Measurements from ENCODE around the gene FIP1L1.

DNA sequence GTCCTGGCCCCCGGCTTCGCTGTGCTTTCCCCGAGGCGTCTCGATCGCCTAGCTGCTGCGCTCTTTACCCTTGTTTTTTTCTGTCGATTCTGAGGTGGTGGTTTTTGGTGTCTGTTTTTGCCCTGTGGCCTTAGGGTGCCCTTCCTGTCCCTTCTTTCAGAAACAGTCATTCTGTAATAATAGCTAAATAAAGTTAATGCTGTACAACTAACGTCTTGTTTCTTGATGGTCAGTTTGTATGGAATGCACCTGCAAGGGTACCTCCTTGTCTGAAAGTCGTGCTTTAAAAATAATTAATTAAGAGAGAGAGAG is 686 bp downstream of the FIP1L1 start:
- TF ChIP-seq, protein P1, sequence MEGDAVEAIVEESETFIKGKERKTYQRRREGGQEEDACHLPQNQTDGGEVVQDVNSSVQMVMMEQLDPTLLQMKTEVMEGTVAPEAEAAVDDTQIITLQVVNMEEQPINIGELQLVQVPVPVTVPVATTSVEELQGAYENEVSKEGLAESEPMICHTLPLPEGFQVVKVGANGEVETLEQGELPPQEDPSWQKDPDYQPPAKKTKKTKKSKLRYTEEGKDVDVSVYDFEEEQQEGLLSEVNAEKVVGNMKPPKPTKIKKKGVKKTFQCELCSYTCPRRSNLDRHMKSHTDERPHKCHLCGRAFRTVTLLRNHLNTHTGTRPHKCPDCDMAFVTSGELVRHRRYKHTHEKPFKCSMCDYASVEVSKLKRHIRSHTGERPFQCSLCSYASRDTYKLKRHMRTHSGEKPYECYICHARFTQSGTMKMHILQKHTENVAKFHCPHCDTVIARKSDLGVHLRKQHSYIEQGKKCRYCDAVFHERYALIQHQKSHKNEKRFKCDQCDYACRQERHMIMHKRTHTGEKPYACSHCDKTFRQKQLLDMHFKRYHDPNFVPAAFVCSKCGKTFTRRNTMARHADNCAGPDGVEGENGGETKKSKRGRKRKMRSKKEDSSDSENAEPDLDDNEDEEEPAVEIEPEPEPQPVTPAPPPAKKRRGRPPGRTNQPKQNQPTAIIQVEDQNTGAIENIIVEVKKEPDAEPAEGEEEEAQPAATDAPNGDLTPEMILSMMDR (IDR thresholded peaks at IDR 0.05; ENCODE audit: low read depth, low read length, poor library complexity, severe bottlenecking): no peak
- TF ChIP-seq EZH2phosphoT487 (IDR thresholded peaks at IDR 0.05; ENCODE audit: borderline replicate concordance, low read length): no peak
